Skeletal muscle tissue (tissue), 4 donors: Measurements from ENCODE around the gene SPOCK2. TPM values are rescaled to one million over a fixed set of nuclear protein-coding genes. Genes with fewer than 3 reads are reported as not detected.

Experiments used
- H3K27ac ChIP-seq: one replicate; pipeline ENCODE4 v1.7.0; 2013; ENCODE audit warnings: mild to moderate bottlenecking, low read depth, low read length, inconsistent platforms
- H3K27me3 ChIP-seq, 3 donors: one replicate each; pipeline ENCODE4 v1.7.0; 2013; ENCODE audit warnings: low read length in 3 of 3; ENCODE audit not compliant: control insufficient read depth in 3 of 3, insufficient read depth in 3 of 3
- H3K36me3 ChIP-seq, 3 donors: one replicate each; pipeline ENCODE4 v1.7.0; 2013; ENCODE audit warnings: low read length in 3 of 3; ENCODE audit not compliant: control insufficient read depth in 3 of 3, insufficient read depth in 3 of 3
- H3K4me1 ChIP-seq, 3 donors: one replicate each; pipeline ENCODE4 v1.7.0; 2013; ENCODE audit warnings: low read length in 3 of 3, mild to moderate bottlenecking in 3 of 3; ENCODE audit not compliant: control insufficient read depth in 3 of 3, insufficient read depth in 3 of 3
- H3K4me3 ChIP-seq, 3 donors: one replicate each; pipeline ENCODE4 v1.7.0; 2013; ENCODE audit warnings: low read length in 3 of 3
- H3K9ac ChIP-seq, 3 donors: one replicate each; pipeline ENCODE4 v1.7.0; 2013; ENCODE audit warnings: low read length in 3 of 3, mild to moderate bottlenecking in 3 of 3, moderate library complexity in 2 of 3, low read depth in 1 of 3
- H3K9me3 ChIP-seq, 3 donors: one replicate each; pipeline ENCODE4 v1.7.0; 2013; ENCODE audit warnings: low read length in 3 of 3; ENCODE audit not compliant: control insufficient read depth in 3 of 3
- total RNA-seq: library from RNA; depleted of rRNA; stranded (reverse); fragments of >200 nt; gene quantifications from one replicate; pipeline ENCODE4 v1.2.3, GENCODE V29; 2014
- donor health status: Osteomylitis.

The SPOCK2 gene
- total RNA-seq, 1 donor from 2014 or later: 2.6 TPM

GRCh38 chr10:72074574-72075375 is 13.6 kb downstream of the SPOCK2 start:
- Histone ChIP-seq H3K9ac (no peak overlapping the region), H3K27ac (no peak overlapping the region), H3K4me1 (no peaks in the 10 kb centered on the region), H3K9me3 (no peaks in the 10 kb centered on the region), H3K36me3 (no peaks in the 10 kb centered on the region), H3K27me3 (no peaks in the 10 kb centered on the region), H3K4me3 (no peak overlapping the region)

GRCh38 chr10:72073708-72074573 is 14.4 kb downstream of the SPOCK2 start:
- H3K4me1 ChIP-seq: peaks cover 0 to 2% (median 0%) of the 10 kb centered on the region in 3 donors
- no peaks in the 10 kb centered on the region for H3K27me3 ChIP-seq
- H3K27ac ChIP-seq: no peak overlapping the region
- no peaks in the 10 kb centered on the region for H3K36me3 ChIP-seq
- no peaks in the 10 kb centered on the region for H3K9me3 ChIP-seq
- no peak overlapping the region for H3K9ac ChIP-seq
- H3K4me3 ChIP-seq: no peak overlapping the region

GRCh38 chr10:72072639-72073038 is 15.7 kb downstream of the SPOCK2 start:
- no peak overlapping the region for H3K27ac ChIP-seq
- no peak overlapping the region for H3K9ac ChIP-seq
- H3K36me3 ChIP-seq: no peaks in the 10 kb centered on the region
- no peaks in the 10 kb centered on the region for H3K9me3 ChIP-seq
- H3K4me3 ChIP-seq: no peak overlapping the region
- no peaks in the 10 kb centered on the region for H3K27me3 ChIP-seq
- H3K4me1 ChIP-seq: peaks cover under 1 to 8% (median 4%) of the 10 kb centered on the region in 3 donors

- H3K27me3 ChIP-seq: no peaks in the 10 kb centered on the region
- no peaks in the 10 kb centered on the region for H3K9me3 ChIP-seq
- H3K36me3 ChIP-seq: no peaks in the 10 kb centered on the region
- no peak overlapping the region for H3K27ac ChIP-seq
- H3K4me1 ChIP-seq: peaks cover 6 to 14% (median 10%) of the 10 kb centered on the region in 3 donors
- H3K9ac ChIP-seq: no peak overlapping the region
- H3K4me3 ChIP-seq: no peak overlapping the region
Measured at GRCh38 chr10:72072046-72072445, 16.3 kb downstream of the SPOCK2 start.

GRCh38 chr10:72069751-72070526 is 18.4 kb downstream of the SPOCK2 start:
- Histone ChIP-seq H3K27ac (no peak overlapping the region), H3K4me1 (peaks cover 15 to 21% (median 15%) of the 10 kb centered on the region in 3 donors)

GRCh38 chr10:72068901-72069446 is 19.4 kb downstream of the SPOCK2 start:
- Histone ChIP-seq H3K36me3 (no peaks in the 10 kb centered on the region), H3K4me1 (peaks cover 15 to 21% (median 15%) of the 10 kb centered on the region in 3 donors), H3K27ac (no peak overlapping the region), H3K9me3 (no peaks in the 10 kb centered on the region), H3K27me3 (no peaks in the 10 kb centered on the region), H3K4me3 (no peak overlapping the region), H3K9ac (no peak overlapping the region)

More at GRCh38 chr10:72069751-72070526, 18.4 kb downstream of the SPOCK2 start:
- Histone ChIP-seq H3K9ac (no peak overlapping the region), H3K27me3 (no peaks in the 10 kb centered on the region), H3K9me3 (no peaks in the 10 kb centered on the region), H3K36me3 (no peaks in the 10 kb centered on the region), H3K4me3 (no peak overlapping the region)

- Histone ChIP-seq H3K9ac (no peak overlapping the region), H3K9me3 (no peaks in the 10 kb centered on the region), H3K4me3 (no peak overlapping the region), H3K36me3 (no peaks in the 10 kb centered on the region), H3K27ac (no peak overlapping the region), H3K27me3 (no peaks in the 10 kb centered on the region), H3K4me1 (peaks cover 15 to 21% (median 15%) of the 10 kb centered on the region in 3 donors)
Measured at GRCh38 chr10:72068126-72068765, 20.1 kb downstream of the SPOCK2 start.

GRCh38 chr10:72067463-72068125 is 20.8 kb downstream of the SPOCK2 start:
- no peak overlapping the region for H3K27ac ChIP-seq
- H3K36me3 ChIP-seq: no peaks in the 10 kb centered on the region
- H3K27me3 ChIP-seq: no peaks in the 10 kb centered on the region
- peaks cover 15 to 21% (median 15%) of the 10 kb centered on the region in 3 donors for H3K4me1 ChIP-seq
- no peaks in the 10 kb centered on the region for H3K9me3 ChIP-seq
- H3K4me3 ChIP-seq: peak overlapping the region in 1 of 3 donors; percentile 15
- H3K9ac ChIP-seq: peak overlapping the region in 1 of 3 donors; percentile 43
